Measurements from ENCODE around the gene DDB1.

GRCh38 chr11:61337706-61338470 is 5.0 kb upstream of the DDB1 start:
- TF ChIP-seq, protein P1, sequence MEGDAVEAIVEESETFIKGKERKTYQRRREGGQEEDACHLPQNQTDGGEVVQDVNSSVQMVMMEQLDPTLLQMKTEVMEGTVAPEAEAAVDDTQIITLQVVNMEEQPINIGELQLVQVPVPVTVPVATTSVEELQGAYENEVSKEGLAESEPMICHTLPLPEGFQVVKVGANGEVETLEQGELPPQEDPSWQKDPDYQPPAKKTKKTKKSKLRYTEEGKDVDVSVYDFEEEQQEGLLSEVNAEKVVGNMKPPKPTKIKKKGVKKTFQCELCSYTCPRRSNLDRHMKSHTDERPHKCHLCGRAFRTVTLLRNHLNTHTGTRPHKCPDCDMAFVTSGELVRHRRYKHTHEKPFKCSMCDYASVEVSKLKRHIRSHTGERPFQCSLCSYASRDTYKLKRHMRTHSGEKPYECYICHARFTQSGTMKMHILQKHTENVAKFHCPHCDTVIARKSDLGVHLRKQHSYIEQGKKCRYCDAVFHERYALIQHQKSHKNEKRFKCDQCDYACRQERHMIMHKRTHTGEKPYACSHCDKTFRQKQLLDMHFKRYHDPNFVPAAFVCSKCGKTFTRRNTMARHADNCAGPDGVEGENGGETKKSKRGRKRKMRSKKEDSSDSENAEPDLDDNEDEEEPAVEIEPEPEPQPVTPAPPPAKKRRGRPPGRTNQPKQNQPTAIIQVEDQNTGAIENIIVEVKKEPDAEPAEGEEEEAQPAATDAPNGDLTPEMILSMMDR (IDR thresholded peaks at IDR 0.05) = no peak
- no peak for TF ChIP-seq POLR2AphosphoS5 (IDR thresholded peaks at IDR 0.05)
